ENCODE results near the gene C16orf90.

DNA sequence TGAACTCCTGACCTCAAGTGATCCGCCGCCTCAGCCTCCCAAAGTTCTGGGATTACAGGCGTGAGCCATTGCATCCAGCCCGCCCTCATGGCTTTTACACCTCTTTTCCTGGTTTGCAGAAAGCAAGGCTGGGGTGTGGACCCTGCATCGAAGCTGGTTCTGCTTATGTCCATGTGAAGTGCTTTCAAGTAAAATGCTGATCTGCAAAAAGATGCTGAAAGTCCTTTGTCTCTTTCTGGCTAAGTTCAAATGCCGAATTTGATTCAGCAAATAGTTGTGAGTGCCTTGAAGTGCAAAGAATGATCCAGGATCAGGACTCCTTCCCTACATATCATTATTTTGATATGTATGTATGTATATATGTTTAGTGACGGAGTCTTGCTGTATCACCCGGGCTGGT is 34.7 kb downstream of the C16orf90 start:
- TF ChIP-seq CTCF (IDR thresholded peaks at IDR 0.05) (no peak), POLR2A (IDR thresholded peaks at IDR 0.05) (no peak)
